NCI-H1436 (cell line): Measurements from ENCODE around the gene SLC22A31.

Experiments used
- DNase-seq: peaks from one replicate; lab custom pipeline; 2025; lab: John Stamatoyannopoulos, UW

Gene SLC22A31

GRCh38 chr16:89216315-89217137, 16.2 kb upstream of the SLC22A31 start:
- peak; percentile 51 for DNase-seq

- no peak for DNase-seq
Measured at GRCh38 chr16:89210904-89211515, 10.7 kb upstream of the SLC22A31 start.

GRCh38 chr16:89210165-89210903, 10.0 kb upstream of the SLC22A31 start:
- no peak for DNase-seq

- no peak for DNase-seq
Measured at GRCh38 chr16:89209522-89210044, 9.2 kb upstream of the SLC22A31 start.

- no peak for DNase-seq
Measured at GRCh38 chr16:89207993-89208392, 7.7 kb upstream of the SLC22A31 start.

GRCh38 chr16:89202422-89203215, 2.3 kb upstream of the SLC22A31 start:
- no peak for DNase-seq

- peak; percentile 88 for DNase-seq
Measured at GRCh38 chr16:89201439-89202377, 1.4 kb upstream of the SLC22A31 start.

- no peak for DNase-seq
Measured at GRCh38 chr16:89200850-89201411, 594 bp upstream of the SLC22A31 start.

GRCh38 chr16:89199241-89200123, 855 bp downstream of the SLC22A31 start:
- DNase-seq: no peak

GRCh38 chr16:89198417-89199240, 1.7 kb downstream of the SLC22A31 start:
- DNase-seq: no peak

GRCh38 chr16:89197633-89198416, 2.5 kb downstream of the SLC22A31 start:
- DNase-seq: no peak

GRCh38 chr16:89197033-89197632, 3.2 kb downstream of the SLC22A31 start:
- DNase-seq: no peak

- DNase-seq: no peak
Measured at GRCh38 chr16:89195521-89196171, 4.7 kb downstream of the SLC22A31 start.

- no peak for DNase-seq
Measured at GRCh38 chr16:89194340-89195311, 5.7 kb downstream of the SLC22A31 start.

- DNase-seq: no peak
Measured at GRCh38 chr16:89193576-89194293, 6.6 kb downstream of the SLC22A31 start.
